ENCODE results near the gene FAM111B.
A peak's percentile ranks its signal among the peaks of the same experiment; 100 is the strongest.
"Not testable (repeated sequence)": the region's sequence is repeated elsewhere in the genome, so short reads cannot be mapped to it uniquely, and the experiment has no call there.

FAM111B gene

DNA sequence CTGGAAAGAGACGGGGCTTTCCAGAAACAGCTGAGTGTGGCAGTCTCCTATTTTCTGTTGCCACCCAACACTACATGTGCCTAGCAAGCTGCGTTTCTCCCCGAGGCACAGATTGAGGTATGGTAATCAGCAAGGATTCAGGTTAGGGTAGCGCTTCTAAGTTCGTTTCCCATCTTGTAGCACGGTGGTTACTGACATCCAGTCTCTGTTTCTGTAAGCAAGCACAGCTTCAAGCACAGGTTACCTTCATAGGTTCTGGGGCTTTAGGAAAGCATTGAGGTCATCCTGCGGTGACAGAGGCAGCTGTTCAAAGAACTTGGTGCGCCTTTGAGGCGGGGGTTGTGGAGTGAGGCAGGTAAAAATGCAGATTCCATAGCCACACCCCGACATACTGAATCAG lies 684 bp downstream of the FAM111B start:
- DNase-seq = not testable (repeated sequence)

DNA sequence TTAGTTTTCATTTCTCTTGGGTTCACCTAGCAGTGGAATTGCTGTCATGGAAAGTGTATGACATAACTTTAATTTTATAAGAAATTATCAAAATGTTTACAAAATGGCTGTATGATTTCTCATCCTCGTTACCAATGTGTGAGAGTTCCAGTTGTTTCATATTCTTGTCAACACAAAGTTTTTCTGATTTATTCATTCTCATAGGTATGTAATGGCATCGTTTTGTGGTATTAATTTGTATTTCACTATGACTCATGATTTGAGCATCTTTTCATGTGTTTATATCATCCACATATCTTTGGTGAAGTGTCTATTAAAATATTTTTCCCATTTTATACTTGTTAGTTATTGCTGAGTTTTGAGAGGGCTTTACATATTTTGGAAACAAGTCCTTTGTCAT lies 5.5 kb downstream of the FAM111B start:
- no peak for DNase-seq

- DNase-seq = no peak
Observed at GRCh38 chr11:59114344-59114743, 7.3 kb downstream of the FAM111B start.

DNA sequence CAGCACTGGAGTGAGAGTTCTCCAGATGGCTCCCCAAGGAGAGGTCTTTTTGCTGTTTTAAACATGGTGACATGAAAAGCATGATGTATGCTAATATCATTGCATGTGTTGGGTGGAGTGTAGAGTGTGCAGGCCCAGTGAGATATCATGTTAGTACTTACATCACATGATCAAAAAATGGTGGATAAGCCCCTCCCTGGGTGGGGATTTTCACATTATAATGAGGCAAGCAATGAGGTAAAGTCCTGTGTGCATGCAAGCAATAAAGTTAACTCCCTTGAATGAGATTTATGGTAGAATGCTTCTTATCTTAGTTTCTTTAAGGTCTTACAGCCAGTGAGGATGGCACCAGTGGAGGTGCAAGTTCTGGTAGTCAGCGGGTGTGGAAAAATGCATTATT lies 8.5 kb downstream of the FAM111B start:
- DNase-seq = no peak

DNA sequence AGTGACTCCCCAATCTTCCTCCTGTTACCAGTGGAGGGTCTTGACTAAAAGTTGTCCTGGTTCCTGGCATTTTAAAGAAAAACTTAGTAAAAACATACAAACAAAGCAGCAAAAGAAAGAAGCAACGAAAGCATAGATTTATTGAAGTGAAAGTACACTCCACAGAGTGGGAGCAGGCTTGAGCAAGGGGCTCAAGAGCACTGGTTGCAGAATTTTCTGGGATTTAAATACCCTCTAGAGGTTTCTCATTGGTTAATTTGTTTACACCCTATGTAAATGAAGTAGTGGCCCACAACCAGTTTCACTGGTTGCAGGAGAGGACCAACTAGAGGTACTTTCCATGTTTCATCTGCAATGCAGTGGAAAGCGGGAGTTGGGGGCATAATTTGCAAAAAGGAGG lies 10.7 kb downstream of the FAM111B start:
- no peak for DNase-seq

DNA sequence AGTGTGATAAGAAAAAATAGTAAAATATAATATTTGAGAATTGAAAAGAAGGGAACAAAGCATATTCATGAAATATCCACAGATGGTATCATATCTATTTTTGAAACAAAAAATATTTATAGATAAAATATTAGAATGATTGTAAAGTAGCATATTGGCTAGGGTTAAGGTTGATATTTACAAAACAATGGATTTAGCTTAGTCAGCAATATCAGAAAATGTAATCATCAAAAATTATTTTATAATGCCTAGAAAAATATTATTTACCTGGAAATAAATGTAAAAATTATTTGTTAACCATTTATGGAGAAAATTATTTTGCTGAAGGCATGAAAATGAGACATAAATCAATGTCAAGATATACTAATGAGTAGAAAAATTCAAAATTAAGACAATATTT lies 12.8 kb downstream of the FAM111B start:
- DNase-seq = no peak

GRCh38 chr11:59135648-59136461 lies 28.8 kb downstream of the FAM111B start:
- DNase-seq = peak; percentile 58

DNA sequence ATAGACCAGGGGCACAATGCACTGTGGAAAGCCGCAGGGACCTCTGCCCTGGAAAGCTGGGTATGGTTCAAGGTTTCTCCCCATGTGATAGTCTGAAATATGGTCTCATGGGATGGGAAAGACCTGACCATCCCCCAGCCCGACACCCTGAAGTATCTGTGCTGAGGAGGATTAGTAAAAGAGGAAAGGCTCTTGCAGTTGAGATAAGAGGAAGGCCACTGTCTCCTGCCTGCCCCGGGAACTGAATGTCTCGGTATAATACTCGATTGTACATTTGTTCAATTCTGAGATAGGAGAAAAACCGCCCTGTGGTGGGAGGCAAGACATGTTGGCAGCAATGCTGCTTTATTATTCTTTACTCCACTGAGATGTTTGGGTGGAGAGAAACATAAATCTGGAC lies 29.5 kb downstream of the FAM111B start:
- DNase-seq = not testable (repeated sequence)

GRCh38 chr11:59137190-59137589 lies 30.2 kb downstream of the FAM111B start:
- no peak for DNase-seq

- DNase-seq = no peak
Observed at GRCh38 chr11:59138643-59139042, 31.6 kb downstream of the FAM111B start.

DNA sequence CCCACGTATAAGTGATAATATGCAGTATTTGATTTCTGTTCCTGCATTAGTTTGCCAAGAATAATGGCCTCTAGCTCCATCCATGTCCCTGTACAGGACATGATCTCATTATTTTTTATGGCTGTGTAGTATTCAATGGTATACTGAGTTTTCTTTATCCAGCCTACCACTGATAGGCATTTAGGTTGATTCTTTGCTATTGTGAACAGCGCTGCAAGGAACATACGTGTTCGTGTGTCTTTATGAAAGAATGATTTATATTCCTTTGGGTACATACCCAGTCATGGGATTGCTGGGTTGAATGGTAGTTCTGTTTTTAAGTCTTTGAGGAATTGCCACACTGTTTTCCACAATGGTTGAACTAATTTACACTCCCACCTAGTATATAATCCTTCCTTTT lies 34.2 kb downstream of the FAM111B start:
- no peak for DNase-seq

- DNase-seq = no peak
Observed at GRCh38 chr11:59141673-59142460, 34.8 kb downstream of the FAM111B start.

DNA sequence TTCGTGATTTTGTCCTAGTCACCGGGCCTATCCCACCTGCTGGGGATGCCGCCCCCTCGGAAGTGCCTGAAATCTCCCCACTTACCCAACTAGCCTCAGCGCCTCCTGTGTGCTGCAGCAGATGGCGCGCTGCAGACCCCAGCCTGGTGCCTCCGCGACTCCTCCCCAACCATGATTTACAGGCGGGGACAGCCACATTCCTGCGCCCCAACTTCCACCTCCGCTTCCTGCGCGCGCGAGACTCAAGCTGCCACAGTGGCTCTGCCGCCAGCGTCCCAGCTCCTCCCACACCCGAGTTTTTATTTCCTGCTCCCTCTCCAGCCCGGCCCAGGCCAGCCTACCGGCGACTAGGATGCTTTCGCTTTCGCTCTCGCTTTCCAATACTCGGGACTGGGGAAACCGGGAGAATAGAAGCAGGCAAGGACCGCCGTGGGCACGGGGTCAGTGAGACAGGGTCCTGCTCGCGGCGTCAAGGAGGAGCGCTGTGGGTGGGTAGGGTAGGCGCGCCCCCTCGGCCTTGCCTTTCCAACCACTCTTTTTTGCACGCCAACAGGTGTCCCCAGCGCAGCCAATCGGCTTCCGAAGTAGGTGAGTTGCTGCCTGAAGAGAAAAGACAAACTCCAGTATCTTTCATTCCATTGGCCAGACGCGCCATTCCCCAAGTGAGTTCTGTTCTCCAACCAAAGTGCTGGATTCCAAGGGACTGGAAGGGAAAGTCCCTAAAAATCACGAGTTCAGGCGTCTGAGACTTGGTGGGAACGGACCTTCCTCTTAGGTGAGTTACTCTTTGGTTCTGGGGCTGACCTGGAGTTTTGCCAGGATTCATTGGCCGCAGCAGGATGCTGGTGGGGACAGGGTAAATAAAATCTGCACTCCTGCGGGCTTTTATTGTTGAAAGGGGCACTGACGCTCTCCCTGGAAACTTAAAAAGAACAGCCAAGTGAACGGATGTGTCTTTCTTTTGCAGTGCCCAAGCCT lies 35.8 kb downstream of the FAM111B start, which contains the start of gene FAM111A:
Gene FAM111A, plus strand, starts transcription at position 327 of the 978 bp plus-strand sequence. CDS start 6,017 bp downstream, outside the sequence.
- peak; percentile 79 for DNase-seq

- DNase-seq = no peak
Observed at GRCh38 chr11:59144096-59144495, 37.1 kb downstream of the FAM111B start.

DNA sequence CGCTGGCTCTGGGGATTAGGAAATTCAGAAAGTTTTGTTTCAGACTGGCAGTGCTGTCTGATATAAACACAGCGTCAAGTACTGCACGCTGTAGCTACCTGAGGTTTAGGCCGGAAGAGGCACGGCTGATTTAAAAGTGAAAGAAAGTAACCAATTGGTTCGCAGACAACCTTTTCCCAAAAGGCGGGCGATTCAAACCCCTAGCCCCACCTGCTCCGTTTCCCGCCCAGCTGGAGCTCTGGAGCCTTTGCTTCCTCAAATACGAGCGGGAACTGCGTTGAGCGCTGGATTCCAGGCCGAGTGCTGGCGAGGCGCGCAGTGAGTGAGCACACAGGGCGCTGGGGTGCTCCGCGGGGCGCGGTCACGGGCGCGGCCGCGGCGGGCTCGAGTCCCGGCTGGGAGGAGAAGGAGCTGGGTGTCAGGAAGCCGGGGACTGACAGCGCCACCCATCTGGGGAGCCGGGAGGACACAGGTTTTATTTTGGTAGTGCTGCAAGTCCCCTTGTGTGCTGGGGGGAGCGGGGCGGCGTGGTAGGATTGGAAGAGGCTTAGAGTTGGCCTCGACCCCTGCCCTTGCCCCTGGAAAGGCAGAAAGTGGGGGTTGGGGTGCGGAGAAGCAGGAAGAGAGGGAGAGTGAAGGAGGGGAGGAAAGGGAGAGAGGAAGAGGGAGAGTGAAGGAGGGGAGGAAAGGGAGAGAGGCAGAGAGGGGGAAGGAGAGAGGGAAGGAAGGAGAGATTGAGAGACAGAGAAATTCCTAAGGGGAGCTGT lies 37.7 kb downstream of the FAM111B start:
- DNase-seq = peak; percentile 56

- no peak for DNase-seq
Observed at GRCh38 chr11:59145534-59145933, 38.5 kb downstream of the FAM111B start.

GRCh38 chr11:59151761-59152160 lies 44.7 kb downstream of the FAM111B start:
- DNase-seq = no peak

DNA sequence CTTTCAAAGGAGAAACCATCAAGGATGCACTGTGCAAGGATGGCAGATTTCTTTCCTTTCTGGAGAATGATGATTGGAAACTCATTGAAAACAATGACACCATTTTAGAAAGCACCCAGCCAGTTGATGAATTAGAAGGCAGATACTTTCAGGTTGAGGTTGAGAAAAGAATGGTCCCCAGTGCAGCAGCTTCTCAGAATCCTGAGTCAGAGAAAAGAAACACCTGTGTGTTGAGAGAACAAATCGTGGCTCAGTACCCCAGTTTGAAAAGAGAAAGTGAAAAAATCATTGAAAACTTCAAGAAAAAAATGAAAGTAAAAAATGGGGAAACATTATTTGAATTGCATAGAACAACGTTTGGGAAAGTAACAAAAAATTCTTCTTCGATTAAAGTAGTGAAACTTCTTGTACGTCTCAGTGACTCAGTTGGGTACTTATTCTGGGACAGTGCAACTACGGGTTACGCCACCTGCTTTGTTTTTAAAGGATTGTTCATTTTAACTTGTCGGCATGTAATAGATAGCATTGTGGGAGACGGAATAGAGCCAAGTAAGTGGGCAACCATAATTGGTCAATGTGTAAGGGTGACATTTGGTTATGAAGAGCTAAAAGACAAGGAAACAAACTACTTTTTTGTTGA lies 45.4 kb downstream of the FAM111B start:
- no peak for DNase-seq

GRCh38 chr11:59154610-59155009 lies 47.6 kb downstream of the FAM111B start:
- DNase-seq = no peak

- no peak for DNase-seq
Observed at GRCh38 chr11:59157433-59157832, 50.4 kb downstream of the FAM111B start.

Data from 8988T (cell line).